ENCODE data around the gene NHLRC4. TPM values are rescaled to one million over a fixed set of nuclear protein-coding genes. Genes with fewer than 3 reads are reported as not detected.
A peak's percentile ranks its signal among the peaks of the same experiment; 100 is the strongest.

NHLRC4 gene
- total RNA-seq, 2 donors from 2014 or later, result 2.9 to 6.2 TPM

DNA sequence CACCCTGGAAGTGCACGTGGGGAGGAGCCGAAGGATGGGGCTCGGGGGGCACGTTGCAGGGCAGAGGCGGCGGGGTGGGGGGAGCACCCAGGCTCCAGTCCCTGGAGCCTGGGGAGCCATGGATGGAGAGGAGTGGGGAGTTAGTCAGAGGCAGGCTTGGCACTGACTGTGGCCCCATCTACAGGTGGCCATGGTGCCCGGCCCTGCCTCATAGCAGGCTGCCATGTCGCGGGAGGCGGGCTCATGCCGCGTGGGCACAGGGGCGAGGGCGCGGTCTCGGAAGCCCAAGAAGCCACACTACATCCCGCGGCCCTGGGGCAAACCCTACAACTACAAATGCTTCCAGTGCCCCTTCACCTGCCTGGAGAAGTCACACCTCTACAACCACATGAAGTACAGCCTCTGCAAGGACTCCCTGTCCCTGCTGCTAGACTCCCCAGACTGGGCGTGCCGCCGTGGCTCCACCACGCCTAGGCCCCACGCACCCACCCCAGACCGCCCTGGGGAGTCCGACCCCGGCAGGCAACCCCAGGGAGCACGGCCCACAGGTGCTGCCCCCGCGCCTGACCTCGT, 3.6 kb upstream of the NHLRC4 start:
- WGBS, result 87% methylated on average over 30 of the region's 30 CpGs
- Histone ChIP-seq H3K4me3 (no peak overlapping the region), H3K4me1 (replicated peaks) (no peaks in the 10 kb centered on the region)

DNA sequence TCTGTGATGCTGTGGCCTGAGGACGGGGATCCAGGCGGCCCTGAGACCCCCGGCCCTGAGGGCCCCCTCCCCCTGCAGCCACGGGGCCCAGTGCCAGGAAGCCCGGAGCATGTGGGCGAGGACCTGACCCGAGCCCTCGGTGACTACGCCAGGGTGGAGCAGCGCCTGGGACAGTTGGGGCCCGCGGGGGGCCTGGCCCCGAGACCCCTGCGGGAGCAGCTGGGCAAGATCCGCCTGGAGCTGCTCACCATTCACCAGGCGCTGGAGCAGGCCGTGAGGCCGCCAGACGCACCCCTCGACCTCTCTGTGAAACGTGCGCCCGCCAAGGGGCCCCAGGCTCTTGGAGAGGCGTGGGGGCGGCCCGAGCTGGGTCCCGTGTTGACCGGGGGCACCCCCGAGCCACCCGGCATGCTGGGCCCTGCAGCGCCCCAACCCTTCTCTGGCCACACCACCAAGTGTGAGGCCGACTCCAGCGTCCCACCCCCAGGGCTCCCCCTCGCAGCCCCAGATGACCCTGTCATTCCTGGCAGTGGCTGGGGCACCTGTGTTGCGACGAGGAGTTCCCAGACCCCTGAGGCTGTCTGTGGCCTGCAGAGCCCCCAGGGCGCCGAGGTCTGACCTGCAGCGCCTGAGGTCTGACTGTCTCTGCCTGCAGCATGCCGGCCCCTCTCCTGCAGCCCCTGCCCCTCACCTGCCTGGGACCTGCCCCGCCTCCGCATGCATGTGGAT, 2.0 kb upstream of the NHLRC4 start:
- TF ChIP-seq POLR2A (IDR thresholded peaks at IDR 0.05) (no peak), POLR2AphosphoS5 (IDR thresholded peaks at IDR 0.05) (no peak)
- TF ChIP-seq, protein P1, sequence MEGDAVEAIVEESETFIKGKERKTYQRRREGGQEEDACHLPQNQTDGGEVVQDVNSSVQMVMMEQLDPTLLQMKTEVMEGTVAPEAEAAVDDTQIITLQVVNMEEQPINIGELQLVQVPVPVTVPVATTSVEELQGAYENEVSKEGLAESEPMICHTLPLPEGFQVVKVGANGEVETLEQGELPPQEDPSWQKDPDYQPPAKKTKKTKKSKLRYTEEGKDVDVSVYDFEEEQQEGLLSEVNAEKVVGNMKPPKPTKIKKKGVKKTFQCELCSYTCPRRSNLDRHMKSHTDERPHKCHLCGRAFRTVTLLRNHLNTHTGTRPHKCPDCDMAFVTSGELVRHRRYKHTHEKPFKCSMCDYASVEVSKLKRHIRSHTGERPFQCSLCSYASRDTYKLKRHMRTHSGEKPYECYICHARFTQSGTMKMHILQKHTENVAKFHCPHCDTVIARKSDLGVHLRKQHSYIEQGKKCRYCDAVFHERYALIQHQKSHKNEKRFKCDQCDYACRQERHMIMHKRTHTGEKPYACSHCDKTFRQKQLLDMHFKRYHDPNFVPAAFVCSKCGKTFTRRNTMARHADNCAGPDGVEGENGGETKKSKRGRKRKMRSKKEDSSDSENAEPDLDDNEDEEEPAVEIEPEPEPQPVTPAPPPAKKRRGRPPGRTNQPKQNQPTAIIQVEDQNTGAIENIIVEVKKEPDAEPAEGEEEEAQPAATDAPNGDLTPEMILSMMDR (IDR thresholded peaks at IDR 0.05), result no peak
- Histone ChIP-seq H3K36me3 (no peaks in the 10 kb centered on the region), H3K27ac (no peak overlapping the region), H3K4me3 (no peak overlapping the region), H3K27me3 (replicated peaks; ENCODE audit: insufficient read depth) (peaks cover 7% of the 10 kb centered on the region), H3K4me1 (replicated peaks) (no peaks in the 10 kb centered on the region), H3K9me3 (no peaks in the 10 kb centered on the region)
- DNase-seq (ENCODE audit: low spot score), result no peak
- WGBS, result 86% methylated on average over 24 of the region's 42 CpGs
- intact Hi-C loops (cut with DNase I), result no loop called here

More for the DNA sequence above, 3.6 kb upstream of the NHLRC4 start:
- DNase-seq (ENCODE audit: low spot score), result no peak
- Histone ChIP-seq H3K27ac (no peak overlapping the region), H3K36me3 (no peaks in the 10 kb centered on the region), H3K27me3 (replicated peaks; ENCODE audit: insufficient read depth) (peaks cover 9% of the 10 kb centered on the region), H3K9me3 (no peaks in the 10 kb centered on the region)
- intact Hi-C loops (cut with DNase I), result no loop called here
- TF ChIP-seq POLR2AphosphoS5 (IDR thresholded peaks at IDR 0.05), result no peak
- TF ChIP-seq POLR2A (IDR thresholded peaks at IDR 0.05), result no peak
- TF ChIP-seq, protein P1 (IDR thresholded peaks at IDR 0.05), result no peak

GRCh38 chr16:565419-566330, 1.1 kb upstream of the NHLRC4 start:
- H3K27ac ChIP-seq, result no peak overlapping the region
- no peak overlapping the region for H3K4me3 ChIP-seq

DNA sequence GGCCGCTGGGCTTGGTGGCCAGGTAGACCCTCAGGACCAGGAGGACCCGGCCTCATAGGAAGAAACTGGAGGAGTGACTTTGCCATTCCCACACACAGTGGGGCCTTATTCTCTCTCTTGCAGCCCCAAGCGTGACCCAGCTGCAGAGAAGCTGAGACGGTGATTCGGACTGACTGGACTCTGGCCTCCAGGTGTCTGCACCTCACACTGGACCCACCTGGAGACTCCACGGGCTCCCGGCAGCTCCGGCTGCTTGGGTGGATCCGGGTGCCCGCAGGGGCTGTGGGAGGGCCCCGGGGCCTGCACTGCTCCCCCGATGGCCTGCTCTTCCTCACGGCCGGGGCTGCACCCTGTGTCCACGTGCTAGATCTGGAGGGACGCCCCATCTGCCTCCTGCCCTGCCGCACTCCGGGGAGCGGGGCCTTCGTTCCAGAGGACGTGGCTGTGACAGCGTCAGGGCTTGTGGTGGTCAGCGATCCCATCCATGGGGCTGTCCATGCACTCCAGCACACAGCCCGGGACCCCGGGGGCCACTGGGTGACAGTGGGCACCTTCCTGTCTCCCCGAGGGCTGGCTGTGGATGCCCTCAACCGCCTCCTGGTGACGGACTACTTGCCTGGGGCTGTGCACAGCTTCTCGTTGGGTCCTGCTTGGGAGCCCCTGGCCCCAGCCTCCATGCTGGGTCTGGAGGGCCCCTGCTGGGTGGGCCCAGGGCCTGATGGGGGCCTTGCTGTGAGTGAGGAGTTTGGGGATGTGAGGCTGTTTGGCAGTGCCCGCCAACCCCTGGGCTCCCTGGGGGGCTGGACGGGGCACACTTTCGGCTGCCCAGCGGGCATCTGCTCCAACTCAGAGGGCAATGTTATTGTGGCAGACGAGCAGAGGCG, 810 bp downstream of the NHLRC4 start:
- Histone ChIP-seq H3K4me3 (no peak overlapping the region), H3K36me3 (no peaks in the 10 kb centered on the region), H3K27me3 (replicated peaks; ENCODE audit: insufficient read depth) (no peaks in the 10 kb centered on the region), H3K4me1 (replicated peaks) (no peaks in the 10 kb centered on the region), H3K27ac (peak overlapping the region in 1 of 2 donors; percentile 43), H3K9me3 (no peaks in the 10 kb centered on the region)
- DNase-seq (ENCODE audit: low spot score), result no peak
- WGBS, result 91% methylated on average over 23 of the region's 35 CpGs
- TF ChIP-seq, protein P1 (IDR thresholded peaks at IDR 0.05), result no peak
- TF ChIP-seq POLR2AphosphoS5 (IDR thresholded peaks at IDR 0.05) (no peak), POLR2A (IDR thresholded peaks at IDR 0.05) (no peak)
- intact Hi-C loops (cut with DNase I), result no loop called here

More at GRCh38 chr16:565419-566330, 1.1 kb upstream of the NHLRC4 start:
- intact Hi-C loops (cut with DNase I), result no loop called here
- Histone ChIP-seq H3K4me1 (replicated peaks) (no peaks in the 10 kb centered on the region), H3K27me3 (replicated peaks; ENCODE audit: insufficient read depth) (peaks cover 6% of the 10 kb centered on the region), H3K9me3 (no peaks in the 10 kb centered on the region), H3K36me3 (no peaks in the 10 kb centered on the region)
- DNase-seq (ENCODE audit: low spot score), result no peak
- WGBS, result 19% methylated on average over 26 of the region's 35 CpGs
- TF ChIP-seq POLR2A (IDR thresholded peaks at IDR 0.05) (no peak), POLR2AphosphoS5 (IDR thresholded peaks at IDR 0.05) (no peak)
- TF ChIP-seq, protein P1 (IDR thresholded peaks at IDR 0.05), result no peak
